GM12873 (cell line): ENCODE data around the gene AFG1L.

Experiments
- CTCF ChIP-seq: IDR thresholded peaks from 2 replicates; pipeline ENCODE4 v1.5.1; 2012; ENCODE audit warnings: low read depth, mild to moderate bottlenecking, moderate library complexity, low read length, control low read depth; ENCODE audit not compliant: insufficient read depth; ENCODE audit errors: missing control alignments

AFG1L gene

DNA sequence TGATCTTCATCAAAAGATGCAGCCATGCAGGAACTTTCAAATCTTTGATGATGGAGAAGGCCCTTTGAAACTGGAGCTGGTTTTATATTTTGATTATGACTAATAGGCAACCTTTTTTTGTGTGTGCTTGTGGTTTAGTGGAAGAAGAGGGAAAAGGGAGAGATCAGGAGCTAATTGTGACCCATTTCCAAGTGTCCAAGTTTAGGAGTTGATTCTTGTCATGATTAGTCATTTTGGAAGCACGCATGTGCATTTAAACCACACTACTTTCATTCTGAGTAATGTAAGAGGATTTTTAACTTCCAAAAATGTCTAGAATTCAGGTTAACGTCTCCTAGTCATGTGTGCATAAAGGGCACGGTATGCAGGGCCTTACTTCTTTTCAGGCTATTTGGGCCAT lies 269.3 kb downstream of the AFG1L start:
- no peak for TF ChIP-seq CTCF

- no peak for TF ChIP-seq CTCF
These were observed 270.4 kb downstream of the AFG1L start for GRCh38 chr6:108565091-108565766.

- no peak for TF ChIP-seq CTCF
These were observed 271.0 kb downstream of the AFG1L start for GRCh38 chr6:108565893-108566292.

GRCh38 chr6:108566406-108566805 lies 271.6 kb downstream of the AFG1L start:
- no peak for TF ChIP-seq CTCF

DNA sequence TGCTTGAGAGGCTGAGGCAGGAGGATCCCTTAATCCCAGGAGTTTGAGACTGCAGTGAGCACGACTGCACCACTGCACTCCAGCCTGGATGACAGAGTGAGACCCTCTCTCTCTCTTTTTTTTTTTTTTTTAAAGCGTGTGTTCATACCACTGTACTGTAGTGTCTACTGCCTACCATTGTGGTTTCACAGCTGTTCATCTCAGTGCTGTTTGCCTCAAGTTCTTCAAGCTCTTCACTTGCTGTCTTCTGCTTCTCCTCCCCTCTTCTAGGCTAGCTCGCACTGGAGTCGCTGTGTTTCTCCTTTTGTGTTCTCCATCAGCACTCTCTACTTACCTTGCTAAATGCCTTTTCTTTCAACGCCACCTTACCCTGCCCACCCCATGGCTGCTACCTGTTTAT lies 273.2 kb downstream of the AFG1L start:
- TF ChIP-seq CTCF = no peak

DNA sequence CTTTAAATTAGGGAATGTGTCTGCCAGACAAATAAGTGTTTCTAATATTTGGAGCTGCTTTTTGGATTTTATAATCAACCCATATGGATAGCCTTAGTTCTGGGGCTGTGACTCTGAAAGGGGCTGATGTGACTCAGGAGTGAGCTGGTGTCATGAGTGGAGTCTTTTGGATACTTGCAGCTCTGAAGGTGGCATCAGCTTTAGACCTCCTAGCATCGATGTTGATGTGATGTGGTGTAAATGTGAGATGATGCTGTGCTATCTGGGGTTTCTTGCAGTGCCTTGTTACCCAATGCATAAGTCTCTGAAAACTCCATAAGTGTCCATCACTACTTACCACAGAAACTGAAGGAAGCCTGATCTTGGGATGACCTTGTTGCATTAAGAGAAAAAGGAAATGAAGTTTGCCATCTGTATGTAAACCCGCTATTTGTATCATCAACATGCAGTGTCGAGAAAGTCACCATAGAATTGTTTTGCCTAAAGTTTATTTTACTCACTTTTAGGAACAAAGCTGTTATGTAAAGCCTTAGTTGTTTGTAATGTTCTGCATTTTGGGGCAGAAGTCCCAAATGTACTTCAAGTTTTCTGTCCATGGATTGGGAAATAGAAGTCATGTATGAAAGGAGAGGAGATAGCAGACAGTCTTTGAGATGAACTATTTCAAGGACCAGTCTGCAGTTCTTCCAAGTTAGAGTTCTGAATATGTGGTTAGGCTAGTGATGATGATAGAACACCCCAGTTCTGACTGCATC lies 273.9 kb downstream of the AFG1L start:
- no peak for TF ChIP-seq CTCF

DNA sequence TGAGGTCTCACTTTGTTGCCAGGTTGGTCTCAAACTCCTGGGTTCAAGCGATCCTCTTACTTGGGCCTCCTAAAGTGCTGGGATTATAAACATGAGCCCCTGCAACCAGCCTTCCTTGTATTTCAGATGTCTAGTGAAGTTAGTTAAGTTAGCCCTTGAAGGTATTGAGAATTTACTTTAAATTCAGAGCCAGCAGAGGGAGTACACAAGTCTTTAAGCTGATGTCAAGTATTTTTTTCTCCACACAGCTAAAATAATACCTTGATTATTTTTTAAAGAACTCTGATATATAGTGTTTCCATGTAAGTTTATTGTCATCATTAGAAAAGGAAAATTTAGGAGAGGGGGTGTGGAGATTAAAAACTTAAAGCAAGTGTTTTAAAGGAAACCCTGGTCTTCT lies 275.7 kb downstream of the AFG1L start:
- TF ChIP-seq CTCF = no peak
